Heart left ventricle (tissue), 13 donors: ENCODE data around the gene SFMBT2.

ENCODE experiments used
- CTCF ChIP-seq, 12 donors: fragments of 200-600 bp; sonication (generic) in 4 of 12; IDR thresholded peaks; one replicate each; pipeline versions ENCODE4 v1.5.0 to v1.8.0; 2018 to 2022; ENCODE audit warnings: antibody characterized with exemption in 12 of 12, mild to moderate bottlenecking in 5 of 12
- POLR2A ChIP-seq, 2 donors: fragments of 450-650 bp; IDR thresholded peaks; one replicate each; pipeline ENCODE4 v1.6.1; 2017; ENCODE audit warnings: antibody characterized with exemption in 2 of 2, mild to moderate bottlenecking in 2 of 2, moderate library complexity in 2 of 2
- donor health status: ischemic (EF 13 %, LVEDD 7.1; RV severe dilation, severe dysfunction).
- donor health status: DM: no; HTN: yes; CAD: no.
- donor health status: DM: no; HTN: no; CAD: no.
- donor health status: ischemic (EF 25% LVEDD 6.9; RV normal size, moderate dysfunction).
- donor health status: ischemic (EF 25% LVEDD 5.7; RV mildly dilated, moderate dysfunction).
- donor health status: ischemic (EF 35%, LVEDD 5.7; RV mildly dilated, moderate dysfunction).
- donor health status: nonischemic (EF 11% LVEDD 7.7; RV severe dilation, severe dysfunction).
- donor health status: DM: yes; HTN: yes; CAD: no.
- donor health status: PGD.
- donor health status: ischemic (EF 29% LVEDD 5.4; RV normal size, mild dysfunction).
- donor health status: nonischemic (EF 23%, LVEDD 6.1; RV moderate dilation, normal function).

GRCh38 chr10:7233259-7233991 is 177.4 kb downstream of the SFMBT2 start:
- TF ChIP-seq POLR2A (IDR thresholded peaks at IDR 0.05) (no peak), CTCF (IDR thresholded peaks at IDR 0.05) (no peak)
